Naive thymus-derived CD4-positive, alpha-beta T cell (primary cell): ENCODE measurements around the gene CELF2. TPM values are rescaled to one million over a fixed set of nuclear protein-coding genes. Genes with fewer than 3 reads are reported as not detected.
A peak's percentile ranks its signal among the peaks of the same experiment; 100 is the strongest.

Source experiments
- ATAC-seq: fragments of 150-1000 bp; cut with Tn5 transposase; 2 replicates; pipeline ENCODE4 v1.10.0; 2021; ENCODE audit warnings: mild to moderate bottlenecking, moderate library complexity
- CTCF ChIA-PET: fragments of 350-600 bp; sonication (Branson Sonifier 250); formaldehyde crosslinking; loops from one replicate; lab custom pipeline; 2021; ENCODE audit warnings: antibody characterized with exemption; lab: Charles Lee
- POLR2A ChIA-PET: fragments of 350-600 bp; sonication (Branson Sonifier 250); formaldehyde crosslinking; loops from one replicate; lab custom pipeline; 2021; ENCODE audit warnings: antibody characterized with exemption, inconsistent platforms; lab: Charles Lee
- DNase-seq, 9 donors: peaks; one replicate each; pipeline versions ENCODE4 v3.0.0 to v3.0.0-alpha.2; 2020 to 2022; ENCODE audit warnings: mixed read lengths in 1 of 9
- H3K27ac ChIP-seq: one replicate; pipeline ENCODE4 v1.7.0; 2013; ENCODE audit warnings: mild to moderate bottlenecking, low read depth, low read length, moderate library complexity
- H3K27me3 ChIP-seq, 2 donors: one replicate each; pipeline ENCODE4 v1.7.0; 2013; ENCODE audit warnings: low read length in 2 of 2, mild to moderate bottlenecking in 2 of 2, moderate library complexity in 2 of 2; ENCODE audit not compliant: control insufficient read depth in 2 of 2, insufficient read depth in 2 of 2
- H3K36me3 ChIP-seq, 3 experiments: 1 replicate in 2 of 3; 2 replicates in 1 of 3; pipeline ENCODE4 v1.7.0; 2013; ENCODE audit warnings: low read length in 3 of 3, mild to moderate bottlenecking in 3 of 3, moderate library complexity in 1 of 3; ENCODE audit not compliant: insufficient read depth in 3 of 3, control insufficient read depth in 2 of 3
- H3K4me1 ChIP-seq, 2 donors: one replicate each; pipeline ENCODE4 v1.7.0; 2013; ENCODE audit warnings: low read length in 2 of 2, mild to moderate bottlenecking in 2 of 2, moderate library complexity in 1 of 2; ENCODE audit not compliant: control insufficient read depth in 2 of 2, insufficient read depth in 2 of 2
- H3K4me3 ChIP-seq: 2 replicates; pipeline ENCODE4 v1.7.0; 2013; ENCODE audit warnings: mild to moderate bottlenecking, low read length
- H3K9me3 ChIP-seq, 3 experiments: 1 replicate in 2 of 3; 2 replicates in 1 of 3; pipeline ENCODE4 v1.7.0; 2013; ENCODE audit warnings: low read length in 3 of 3; ENCODE audit not compliant: control insufficient read depth in 2 of 3
- H3K27ac Mint-ChIP-seq, 9 donors: one replicate each; pipeline ENCODE4 v1.8.0; 2020 to 2022; ENCODE audit warnings: mixed read lengths in 9 of 9, mild to moderate bottlenecking in 8 of 9, moderate library complexity in 5 of 9, inconsistent platforms in 2 of 9
- H3K27me3 Mint-ChIP-seq, 5 donors: one replicate each; pipeline ENCODE4 v1.8.0; 2021 to 2022; ENCODE audit warnings: mixed read lengths in 5 of 5, mild to moderate bottlenecking in 1 of 5
- H3K36me3 Mint-ChIP-seq, 5 donors: one replicate each; pipeline ENCODE4 v1.8.0; 2020 to 2022; ENCODE audit warnings: mixed read lengths in 5 of 5, mild to moderate bottlenecking in 3 of 5, inconsistent platforms in 1 of 5
- H3K4me1 Mint-ChIP-seq, 7 donors: one replicate each; pipeline ENCODE4 v1.8.0; 2020 to 2022; ENCODE audit warnings: mixed read lengths in 7 of 7, mild to moderate bottlenecking in 3 of 7, inconsistent platforms in 1 of 7
- H3K4me3 Mint-ChIP-seq, 10 donors: one replicate each; pipeline ENCODE4 v1.8.0; 2020 to 2022; ENCODE audit warnings: mild to moderate bottlenecking in 10 of 10, mixed read lengths in 10 of 10, moderate library complexity in 6 of 10, inconsistent platforms in 2 of 10
- H3K9me3 Mint-ChIP-seq, 11 donors: one replicate each; pipeline ENCODE4 v1.8.0; 2020 to 2022; ENCODE audit warnings: mixed read lengths in 11 of 11, mild to moderate bottlenecking in 4 of 11, inconsistent platforms in 1 of 11, moderate library complexity in 1 of 11
- intact Hi-C, 2 donors: fragments of 100-400 bp; cut with micrococcal nuclease; formaldehyde crosslinking; loops; one replicate each; pipeline ENCODE4 v1.15.1; 2023
- polyA plus RNA-seq, 2 donors: library from polyadenylated mRNA; unstranded; fragments of 300-500 nt; fragmentation: Illumina TruSeq; gene quantifications; one replicate each; pipeline ENCODE4 v1.2.3, GENCODE V29; 2021
- total RNA-seq, 6 experiments: library from RNA in 5 of 6; stranded (reverse) in 5 of 6; gene quantifications; 1 replicate in 5 of 6; 2 replicates in 1 of 6; pipeline ENCODE4 v1.2.3 and lab custom pipeline; 2021 to 2026

The CELF2 gene
- total and polyA plus RNA-seq, 7 experiments from 2014 or later = 135 to 207 (median 178) TPM

DNA sequence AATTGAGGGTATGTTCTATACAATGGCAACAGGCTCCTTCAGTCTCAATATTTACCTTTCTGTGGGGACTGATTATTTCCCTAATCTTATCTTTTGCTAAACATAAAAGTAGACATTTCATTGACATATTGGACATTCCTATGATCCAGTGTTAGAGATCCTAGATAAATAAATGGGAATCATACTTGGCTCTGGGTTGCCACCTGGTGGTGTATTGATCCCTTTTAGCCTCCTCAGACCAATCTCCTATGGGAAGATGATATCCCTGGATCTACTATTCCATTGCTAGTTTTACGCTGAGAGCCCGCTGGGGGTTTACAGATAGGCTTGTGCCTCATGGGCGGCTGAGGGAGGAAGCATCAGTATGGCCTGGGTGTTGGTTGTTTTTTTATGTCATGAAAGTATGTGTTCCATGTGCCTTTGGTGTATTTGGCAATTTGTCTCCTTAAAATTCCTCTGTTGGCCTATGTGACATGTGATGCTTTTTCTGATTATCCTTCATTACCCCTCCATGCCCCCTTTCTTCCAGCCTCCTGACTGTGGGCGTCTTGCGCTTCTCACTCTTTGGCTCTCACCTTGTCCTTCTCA lies 18.8 kb downstream of the CELF2 start:
- POLR2A ChIA-PET = no interaction called here

DNA sequence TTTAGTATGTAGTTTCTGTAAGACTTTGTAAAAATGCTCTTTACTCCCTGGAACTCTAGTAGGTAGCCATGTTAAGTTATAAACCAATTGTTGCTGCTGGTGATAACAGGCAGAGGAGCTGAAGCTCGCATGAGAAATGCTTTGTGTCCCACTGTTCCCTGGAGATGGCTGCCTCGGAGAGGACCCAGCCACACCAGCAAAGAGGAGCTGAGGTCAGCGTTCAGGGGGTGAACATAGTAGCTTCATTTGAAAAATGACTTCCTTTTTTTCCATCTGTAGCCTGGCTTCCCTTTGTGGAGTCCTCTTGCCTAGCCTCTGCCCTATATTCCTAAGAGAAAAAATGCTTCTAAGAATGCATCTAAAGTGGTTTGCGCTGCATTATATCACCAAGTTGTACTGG lies 20.3 kb downstream of the CELF2 start:
- H3K27me3 Mint-ChIP-seq = peaks cover 3 to 62% (median 22%) of the 10 kb centered on the region in 5 donors
- no peak overlapping the region for H3K27ac ChIP-seq
- CTCF ChIA-PET = no interaction called here
- ATAC-seq (no peak), DNase-seq (no peak)
- no peaks in the 10 kb centered on the region for H3K4me1 ChIP-seq
- H3K27me3 ChIP-seq = no peaks in the 10 kb centered on the region
- H3K4me3 Mint-ChIP-seq = no peak overlapping the region
- intact Hi-C loops = loop anchor here in 1 of 2 donors (10.0 kb wide), 1 partner anchor 1703 kb away; no protein-coding TSS in a partner anchor
- no peak overlapping the region for H3K27ac Mint-ChIP-seq
- POLR2A ChIA-PET = interaction anchor here (0.6 kb wide), 1 partner anchor 28 kb away, joined by 3 read pairs; no protein-coding TSS in a partner anchor
- peaks cover 0 to 12% (median 3%) of the 10 kb centered on the region in 7 donors for H3K4me1 Mint-ChIP-seq
- no peak overlapping the region for H3K4me3 ChIP-seq
- no peaks in the 10 kb centered on the region for H3K36me3 ChIP-seq
- H3K9me3 Mint-ChIP-seq = peaks cover 0 to 1% (median 0%) of the 10 kb centered on the region in 11 donors
- H3K36me3 Mint-ChIP-seq = no peaks in the 10 kb centered on the region
- no peaks in the 10 kb centered on the region for H3K9me3 ChIP-seq

More for the DNA sequence above, 18.8 kb downstream of the CELF2 start:
- no peaks in the 10 kb centered on the region for H3K4me1 ChIP-seq
- H3K36me3 Mint-ChIP-seq = no peaks in the 10 kb centered on the region
- H3K4me3 Mint-ChIP-seq = no peak overlapping the region
- H3K27ac Mint-ChIP-seq = no peak overlapping the region
- ATAC-seq (no peak), DNase-seq (no peak)
- CTCF ChIA-PET = no interaction called here
- no peaks in the 10 kb centered on the region for H3K36me3 ChIP-seq
- peaks cover 3 to 58% (median 22%) of the 10 kb centered on the region in 5 donors for H3K27me3 Mint-ChIP-seq
- intact Hi-C loops = loop anchor here in 1 of 2 donors (10.0 kb wide), 1 partner anchor 1702 kb away; no protein-coding TSS in a partner anchor
- H3K27ac ChIP-seq = no peak overlapping the region
- peaks cover 0 to 8% (median 0%) of the 10 kb centered on the region in 7 donors for H3K4me1 Mint-ChIP-seq
- no peak overlapping the region for H3K4me3 ChIP-seq
- H3K9me3 ChIP-seq = no peaks in the 10 kb centered on the region
- no peaks in the 10 kb centered on the region for H3K27me3 ChIP-seq
- peaks cover 0 to 1% (median 0%) of the 10 kb centered on the region in 11 donors for H3K9me3 Mint-ChIP-seq

DNA sequence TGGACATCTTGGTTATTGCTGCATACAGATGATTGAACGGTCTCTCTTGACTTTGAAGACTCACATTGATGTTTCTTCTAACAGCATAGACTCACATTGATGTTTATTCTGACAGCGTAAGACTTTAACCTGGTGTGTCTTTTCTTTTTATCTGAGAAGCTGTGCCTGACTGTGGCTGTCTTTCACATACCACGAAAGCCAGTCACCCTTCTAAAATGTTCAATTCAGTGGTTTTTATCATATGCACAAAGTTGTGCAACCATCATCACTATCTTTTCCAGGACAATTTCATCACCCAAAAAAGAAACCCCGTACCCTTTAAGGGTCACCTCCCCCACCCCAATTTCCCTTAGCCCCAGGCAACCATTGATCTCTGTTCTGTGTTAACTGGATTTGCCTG lies 24.7 kb downstream of the CELF2 start:
- no peaks in the 10 kb centered on the region for H3K36me3 Mint-ChIP-seq
- ATAC-seq (no peak), DNase-seq (no peak)
- Histone ChIP-seq H3K27me3 (no peaks in the 10 kb centered on the region), H3K9me3 (no peaks in the 10 kb centered on the region), H3K4me3 (no peak overlapping the region), H3K4me1 (no peaks in the 10 kb centered on the region), H3K36me3 (no peaks in the 10 kb centered on the region), H3K27ac (no peak overlapping the region)
- H3K27ac Mint-ChIP-seq = no peak overlapping the region
- ChIA-PET CTCF (no interaction called here), POLR2A (no interaction called here)
- H3K4me3 Mint-ChIP-seq = no peak overlapping the region
- H3K27me3 Mint-ChIP-seq = peaks cover 2 to 53% (median 14%) of the 10 kb centered on the region in 5 donors
- H3K4me1 Mint-ChIP-seq = peaks cover 0 to 5% (median 3%) of the 10 kb centered on the region in 7 donors
- intact Hi-C loops = no loop called here
- no peaks in the 10 kb centered on the region for H3K9me3 Mint-ChIP-seq

DNA sequence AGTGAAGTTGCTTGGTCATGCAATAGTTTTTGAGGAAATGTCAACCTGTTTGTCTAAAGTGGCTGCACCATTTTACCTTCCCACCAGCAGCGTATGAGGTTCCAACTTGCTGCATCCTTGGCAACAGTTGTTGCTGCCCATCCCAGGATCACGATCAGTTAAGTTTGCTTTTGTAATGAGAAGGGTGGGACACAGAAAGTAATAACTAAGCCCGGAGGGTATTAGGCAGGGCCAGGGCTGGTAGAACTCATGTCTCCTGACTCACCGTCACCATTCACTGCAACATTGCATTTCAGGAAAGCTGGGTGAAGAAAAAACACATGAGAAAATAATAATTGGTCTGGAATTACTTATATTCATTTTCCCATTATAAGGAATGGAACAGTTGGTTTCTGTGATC lies 25.4 kb downstream of the CELF2 start:
- Histone ChIP-seq H3K4me3 (no peak overlapping the region), H3K4me1 (no peaks in the 10 kb centered on the region), H3K9me3 (no peaks in the 10 kb centered on the region), H3K27me3 (no peaks in the 10 kb centered on the region), H3K36me3 (no peaks in the 10 kb centered on the region), H3K27ac (no peak overlapping the region)
- Mint-ChIP-seq H3K27me3 (peaks cover 0 to 53% (median 11%) of the 10 kb centered on the region in 5 donors), H3K9me3 (no peaks in the 10 kb centered on the region), H3K36me3 (no peaks in the 10 kb centered on the region), H3K4me1 (peaks cover 0 to 5% (median 3%) of the 10 kb centered on the region in 7 donors), H3K27ac (no peak overlapping the region), H3K4me3 (no peak overlapping the region)
- no peak for DNase-seq
- CTCF ChIA-PET = no interaction called here
- ATAC-seq = no peak
- POLR2A ChIA-PET = no interaction called here
- intact Hi-C loops = no loop called here

DNA sequence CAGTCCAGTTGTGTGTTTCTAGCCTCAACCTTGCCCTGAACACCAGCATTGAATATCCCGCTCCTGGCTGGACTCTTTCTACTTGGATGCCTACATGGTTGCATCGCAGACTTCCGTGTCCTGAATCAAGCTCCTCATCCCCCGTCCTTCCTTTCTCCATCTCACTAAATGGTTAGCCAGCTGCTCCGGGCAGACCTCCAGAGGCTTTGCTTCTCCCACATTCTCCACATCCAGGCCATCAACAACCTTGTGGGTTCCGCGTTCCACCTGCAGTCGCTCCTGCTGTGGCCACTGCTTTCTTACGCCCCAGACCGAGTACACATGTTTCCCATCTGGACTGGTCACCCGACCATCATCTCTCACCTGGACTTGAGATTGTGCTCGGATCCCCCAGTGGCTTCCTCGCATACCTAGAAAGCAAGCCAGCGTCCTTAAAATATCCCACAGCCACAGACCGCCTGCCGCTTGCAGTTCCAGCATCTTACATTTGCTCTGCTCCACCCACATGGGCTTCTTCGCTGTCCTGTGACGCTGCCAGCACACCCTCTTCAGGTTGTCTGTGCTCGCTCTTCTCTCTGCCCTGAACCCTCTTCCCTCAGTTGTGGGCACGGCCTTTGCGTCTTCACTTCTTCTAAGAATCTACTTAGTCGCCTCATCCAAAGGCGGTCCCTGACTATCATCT lies 25.9 kb downstream of the CELF2 start:
- POLR2A ChIA-PET = no interaction called here
- no peaks in the 10 kb centered on the region for H3K36me3 Mint-ChIP-seq
- ATAC-seq (no peak), DNase-seq (no peak)
- no peaks in the 10 kb centered on the region for H3K27me3 ChIP-seq
- H3K4me1 Mint-ChIP-seq = peaks cover 0 to 5% (median 3%) of the 10 kb centered on the region in 7 donors
- intact Hi-C loops = no loop called here
- CTCF ChIA-PET = no interaction called here
- peaks cover 0 to 55% (median 11%) of the 10 kb centered on the region in 5 donors for H3K27me3 Mint-ChIP-seq
- no peak overlapping the region for H3K4me3 ChIP-seq
- H3K4me3 Mint-ChIP-seq = peak overlapping the region in 1 of 10 donors; percentile 45
- H3K27ac Mint-ChIP-seq = peak overlapping the region in 1 of 9 donors; percentile 84
- no peaks in the 10 kb centered on the region for H3K4me1 ChIP-seq
- no peaks in the 10 kb centered on the region for H3K9me3 Mint-ChIP-seq
- no peak overlapping the region for H3K27ac ChIP-seq
- H3K36me3 ChIP-seq = no peaks in the 10 kb centered on the region
- no peaks in the 10 kb centered on the region for H3K9me3 ChIP-seq

DNA sequence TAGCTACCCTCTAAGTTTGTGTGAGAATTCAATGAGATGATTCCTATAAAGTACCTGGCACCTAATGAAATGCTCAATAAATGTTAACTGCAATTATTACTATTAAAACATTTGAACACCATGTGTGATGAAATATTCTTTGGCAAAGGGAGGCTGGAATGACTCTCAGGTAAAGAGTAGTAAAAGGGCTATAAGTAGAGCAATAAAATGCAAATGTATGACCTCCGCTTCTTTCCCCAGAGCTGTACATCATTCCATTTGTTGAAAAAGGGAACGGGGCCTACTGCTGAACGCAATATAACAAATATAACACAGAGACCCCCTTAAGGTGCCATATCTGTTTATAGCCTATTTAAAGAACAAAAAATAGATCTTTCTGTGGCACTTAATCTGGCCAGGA lies 27.8 kb downstream of the CELF2 start:
- peaks cover 0 to 63% (median 11%) of the 10 kb centered on the region in 5 donors for H3K27me3 Mint-ChIP-seq
- ATAC-seq (no peak), DNase-seq (no peak)
- H3K9me3 Mint-ChIP-seq = no peaks in the 10 kb centered on the region
- Histone ChIP-seq H3K4me1 (no peaks in the 10 kb centered on the region), H3K27ac (no peak overlapping the region), H3K27me3 (no peaks in the 10 kb centered on the region), H3K9me3 (no peaks in the 10 kb centered on the region), H3K36me3 (no peaks in the 10 kb centered on the region), H3K4me3 (no peak overlapping the region)
- H3K4me1 Mint-ChIP-seq = peaks cover 0 to 5% (median 3%) of the 10 kb centered on the region in 7 donors
- no peak overlapping the region for H3K27ac Mint-ChIP-seq
- H3K4me3 Mint-ChIP-seq = no peak overlapping the region
- intact Hi-C loops = no loop called here
- H3K36me3 Mint-ChIP-seq = no peaks in the 10 kb centered on the region
- ChIA-PET POLR2A (interaction anchor here (0.6 kb wide), 1 partner anchor 79 kb away, joined by 3 read pairs; no protein-coding TSS in a partner anchor), CTCF (interaction anchor here (0.6 kb wide), 1 partner anchor 240 kb away, joined by 6 read pairs; no protein-coding TSS in a partner anchor)
